H1 (cell line): ENCODE results near the gene FCRL2. TPM values are rescaled to one million over a fixed set of nuclear protein-coding genes. Genes with fewer than 3 reads are reported as not detected.

Experiments used
- CTCF ChIA-PET: fragments of 300-600 bp; sonication (Branson Sonifier 250); formaldehyde crosslinking; loops from one replicate; lab custom pipeline; 2021; ENCODE audit not compliant: partially characterized antibody; lab: Charles Lee
- POLR2A ChIA-PET: fragments of 300-600 bp; sonication (Branson Sonifier 250); formaldehyde crosslinking; loops from one replicate; lab custom pipeline; 2021; ENCODE audit warnings: inconsistent platforms; ENCODE audit not compliant: partially characterized antibody; lab: Charles Lee
- DNase-seq, 2 experiments: peaks; one replicate each; pipeline versions ENCODE4 v3.0.0 to v3.0.0-alpha.2; 2010 to 2022; ENCODE audit warnings: low spot score in 2 of 2, low read depth in 1 of 2, mixed read lengths in 1 of 2
- FAIRE-seq: peaks from 2 replicates; lab custom pipeline; 2011; peaks lifted over from hg19 to GRCh38; lab: Jason Lieb, UNC
- H2AFZ ChIP-seq: 2 replicates; pipeline ENCODE4 v1.8.1; 2012; ENCODE audit warnings: low read length, inconsistent platforms
- H2AK5ac ChIP-seq: 2 replicates; pipeline ENCODE4 v1.6.1; 2013; ENCODE audit warnings: low read depth, low read length
- H2BK120ac ChIP-seq: replicated peaks from 2 replicates; pipeline ENCODE3; 2013; ENCODE audit warnings: low read depth, low read length, inconsistent platforms
- H2BK12ac ChIP-seq: 2 replicates; pipeline ENCODE4 v1.6.1; 2013; ENCODE audit warnings: low read depth, low read length
- H2BK15ac ChIP-seq: 2 replicates; pipeline ENCODE4 v1.6.1; 2013; ENCODE audit warnings: low read length
- H2BK20ac ChIP-seq: 2 replicates; pipeline ENCODE4 v1.6.1; 2013; ENCODE audit warnings: low read length
- H2BK5ac ChIP-seq: 2 replicates; pipeline ENCODE4 v1.6.1; 2013; ENCODE audit warnings: low read depth, low read length
- H3K14ac ChIP-seq: 2 replicates; pipeline ENCODE4 v1.6.1; 2013; ENCODE audit warnings: inconsistent platforms; ENCODE audit not compliant: insufficient read length
- H3K18ac ChIP-seq: 2 replicates; pipeline ENCODE4 v1.6.1; 2013; ENCODE audit warnings: low read length; ENCODE audit errors: extremely low read depth
- H3K23ac ChIP-seq: 2 replicates; pipeline ENCODE4 v1.6.1; 2013; ENCODE audit warnings: inconsistent platforms; ENCODE audit not compliant: insufficient read length
- H3K23me2 ChIP-seq: 2 replicates; pipeline ENCODE4 v1.6.1; 2013; ENCODE audit warnings: low read depth, low read length
- H3K27ac ChIP-seq: 2 replicates; pipeline ENCODE4 v1.6.1; 2011; ENCODE audit warnings: low read depth, low read length, inconsistent platforms
- H3K27me3 ChIP-seq, 4 experiments: replicated peaks in 1 of 4; 1 replicate in 1 of 4; 2 replicates in 3 of 4; pipeline versions ENCODE4 v1.6.1 to v1.8.1; 2011 to 2013; ENCODE audit warnings: low read length in 3 of 4, mild to moderate bottlenecking in 3 of 4, inconsistent platforms in 2 of 4, mixed read lengths in 2 of 4, moderate library complexity in 1 of 4; ENCODE audit not compliant: control insufficient read depth in 3 of 4, insufficient read depth in 3 of 4; ENCODE audit errors: extremely low read depth in 1 of 4
- H3K36me3 ChIP-seq, 4 experiments: 2 replicates each; pipeline versions ENCODE4 v1.6.1 to v1.8.1; 2011 to 2013; ENCODE audit warnings: mild to moderate bottlenecking in 4 of 4, low read length in 3 of 4, moderate library complexity in 2 of 4, control low read depth in 1 of 4, inconsistent platforms in 1 of 4; ENCODE audit not compliant: insufficient read depth in 4 of 4, control insufficient read depth in 2 of 4
- H3K4ac ChIP-seq: replicated peaks from 2 replicates; pipeline ENCODE3; 2013; ENCODE audit warnings: low read length, low read depth, mixed read lengths, inconsistent platforms; ENCODE audit not compliant: insufficient read length
- H3K4me1 ChIP-seq, 4 experiments: replicated peaks in 1 of 4; 1 replicate in 1 of 4; 2 replicates in 3 of 4; pipeline versions ENCODE4 v1.6.1 to v1.8.1; 2011 to 2013; ENCODE audit warnings: low read length in 3 of 4, inconsistent platforms in 2 of 4, mixed read lengths in 1 of 4; ENCODE audit not compliant: insufficient read depth in 4 of 4, control insufficient read depth in 3 of 4
- H3K4me2 ChIP-seq, 2 experiments: 2 replicates each; pipeline versions ENCODE4 v1.6.1 to v1.8.1; 2011 to 2013; ENCODE audit warnings: low read depth in 2 of 2, low read length in 2 of 2, control low read depth in 1 of 2, inconsistent platforms in 1 of 2, mild to moderate bottlenecking in 1 of 2; ENCODE audit not compliant: insufficient read depth in 1 of 2
- H3K4me3 ChIP-seq, 4 experiments: fragments of 200-600, 300-600 bp in 1 of 4; sonication (generic), shearing (Covaris generic), sonication (Bioruptor Twin) in 1 of 4; 2 replicates each; pipeline versions ENCODE4 v1.5.1 to v1.8.1; 2011 to 2016; ENCODE audit warnings: low read length in 4 of 4, low read depth in 3 of 4, control low read depth in 2 of 4, inconsistent platforms in 2 of 4, mild to moderate bottlenecking in 2 of 4, mixed read lengths in 1 of 4, moderate library complexity in 1 of 4; ENCODE audit not compliant: insufficient read depth in 2 of 4; ENCODE audit errors: extremely low read depth in 1 of 4
- H3K56ac ChIP-seq: replicated peaks from 2 replicates; pipeline ENCODE3; 2013; ENCODE audit warnings: low read depth, mild to moderate bottlenecking, mixed read lengths, low read length, inconsistent platforms; ENCODE audit not compliant: insufficient read length
- H3K79me1 ChIP-seq: 2 replicates; pipeline ENCODE4 v1.6.1; 2013; ENCODE audit warnings: low read depth, low read length, control low read depth
- H3K79me2 ChIP-seq, 2 experiments: 2 replicates each; pipeline versions ENCODE4 v1.6.1 to v1.8.1; 2012 to 2013; ENCODE audit warnings: low read length in 2 of 2, mild to moderate bottlenecking in 2 of 2, inconsistent platforms in 1 of 2; ENCODE audit not compliant: insufficient read depth in 2 of 2, control insufficient read depth in 1 of 2
- H3K9ac ChIP-seq, 4 experiments: replicated peaks in 1 of 4; 1 replicate in 1 of 4; 2 replicates in 3 of 4; pipeline versions ENCODE4 v1.6.1 to v1.8.1; 2011 to 2013; ENCODE audit warnings: low read depth in 3 of 4, low read length in 3 of 4, control low read depth in 2 of 4, mild to moderate bottlenecking in 2 of 4, moderate library complexity in 2 of 4, inconsistent platforms in 1 of 4; ENCODE audit errors: extremely low read depth in 1 of 4
- H3K9me3 ChIP-seq, 2 experiments: 2 replicates each; pipeline versions ENCODE4 v1.6.1 to v1.8.1; 2012 to 2013; ENCODE audit warnings: mild to moderate bottlenecking in 2 of 2, moderate library complexity in 2 of 2, control low read depth in 1 of 2, inconsistent platforms in 1 of 2, low read depth in 1 of 2, low read length in 1 of 2, mixed read lengths in 1 of 2; ENCODE audit not compliant: insufficient read depth in 2 of 2
- H4K20me1 ChIP-seq, 2 experiments: replicated peaks in 1 of 2; 2 replicates each; pipeline versions ENCODE3 to v1.8.1; 2011 to 2013; ENCODE audit warnings: inconsistent platforms in 2 of 2, low read length in 2 of 2, mild to moderate bottlenecking in 1 of 2; ENCODE audit not compliant: insufficient read depth in 2 of 2, control insufficient read depth in 1 of 2
- H4K5ac ChIP-seq: 2 replicates; pipeline ENCODE4 v1.6.1; 2013; ENCODE audit warnings: low read length, low read depth, mixed read lengths, inconsistent platforms; ENCODE audit not compliant: insufficient read length
- H4K8ac ChIP-seq: 2 replicates; pipeline ENCODE4 v1.8.0; 2013; ENCODE audit warnings: mild to moderate bottlenecking, moderate library complexity, low read length, inconsistent platforms; ENCODE audit not compliant: insufficient read depth; ENCODE audit errors: extremely low read depth
- H4K91ac ChIP-seq: replicated peaks from 2 replicates; pipeline ENCODE3; 2013; ENCODE audit warnings: low read length, mixed read lengths, inconsistent platforms; ENCODE audit not compliant: insufficient read length
- CHD1 ChIP-seq: IDR thresholded peaks from 2 replicates; pipeline ENCODE4 v1.6.1; 2012; ENCODE audit warnings: low read depth, low read length, improper control_type of control experiment
- CHD2 ChIP-seq: IDR thresholded peaks from 2 replicates; pipeline ENCODE4 v1.6.1; 2012; ENCODE audit warnings: low read length, improper control_type of control experiment
- HDAC6 ChIP-seq: IDR thresholded peaks from one replicate; pipeline ENCODE4 v1.7.1; 2012; ENCODE audit warnings: low read depth, mild to moderate bottlenecking, inconsistent platforms, low read length, moderate library complexity
- POLR2AphosphoS5 ChIP-seq: IDR thresholded peaks from 2 replicates; pipeline ENCODE4 v1.6.1; 2011; ENCODE audit warnings: low read depth, low read length
- SIRT6 ChIP-seq: IDR thresholded peaks from one replicate; pipeline ENCODE4 v1.7.1; 2012; ENCODE audit warnings: low read length, inconsistent platforms
- SP2 ChIP-seq: IDR thresholded peaks from 2 replicates; pipeline ENCODE4 v1.6.1; 2012; ENCODE audit warnings: mild to moderate bottlenecking, low read length, inconsistent platforms
- YY1 ChIP-seq: IDR thresholded peaks from 2 replicates; pipeline ENCODE4 v1.6.1; 2011; ENCODE audit warnings: low read depth, mild to moderate bottlenecking, low read length
- WGBS, 2 experiments: shearing (Covaris generic) in 1 of 2; methylation state at CpG; one replicate each; pipeline versions ENCODE4 v1.1.6 to v1.1.7; 2013 to 2015; ENCODE audit warnings: low lambda C conversion rate in 2 of 2, mixed read lengths in 2 of 2, inconsistent platforms in 1 of 2, low coverage in 1 of 2, missing lambda C conversion rate in 1 of 2; ENCODE audit not compliant: insufficient replicate concordance in 2 of 2, insufficient coverage in 1 of 2, insufficient read length in 1 of 2; ENCODE audit errors: extremely low coverage in 1 of 2, missing lambda C conversion rate in 1 of 2; 5-methylcytosine and 5-hydroxymethylcytosine counted together
- polyA plus RNA-seq, 7 experiments: library from polyadenylated mRNA; depleted of rRNA in 3 of 7; stranded (reverse) in 5 of 7; unstranded in 2 of 7; fragments of >200 nt in 5 of 7; fragments of 200-250 nt in 2 of 7; gene quantifications; 1 replicate in 5 of 7; 2 replicates in 1 of 7; 4 replicates in 1 of 7; pipeline versions ENCODE4 v1.2.1 to v1.2.3, GENCODE V29; 2011 to 2013; ENCODE audit warnings: missing spikeins in 2 of 7, mixed read lengths in 2 of 7
- total RNA-seq: library from RNA; stranded (reverse); fragmentation: NEBNext Ultra II Directional; extraction: Animal tissue kit (Norgen Biotek cat#: 25700); gene quantifications from 2 replicates; pipeline ENCODE4 v1.2.1, GENCODE V29; 2021
- TF ChIP-seq, protein P1 (sequence below): IDR thresholded peaks from 2 replicates; pipeline ENCODE4 v1.6.1; 2011; ENCODE audit warnings: low read depth, mild to moderate bottlenecking, low read length; ENCODE audit not compliant: insufficient read depth

FCRL2 gene
- total and polyA plus RNA-seq, 2 of the 8 experiments (the other 6 are each of a cell fraction or from before 2014, with no cell fraction given): not detected

DNA sequence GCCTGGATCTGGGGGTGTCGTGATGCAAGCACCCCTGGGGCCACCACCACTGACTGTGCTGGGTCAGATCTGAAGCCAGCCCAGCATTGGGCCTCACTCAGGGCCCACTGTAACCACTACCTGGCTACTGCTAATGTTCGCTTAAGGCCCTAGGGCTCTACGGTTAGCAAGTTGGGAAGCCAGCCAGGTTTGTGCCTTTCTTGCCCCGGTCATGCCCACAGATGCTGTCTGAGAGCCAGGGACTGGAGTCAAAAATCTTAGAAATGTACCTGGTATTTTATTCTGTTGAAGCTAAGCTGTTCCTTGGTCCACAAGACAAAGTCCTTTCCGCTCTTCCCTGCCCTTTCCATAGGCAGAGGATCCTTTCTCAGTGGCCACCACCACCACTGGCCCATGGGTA is 61.2 kb downstream of the FCRL2 start:
- ChIA-PET POLR2A (no interaction called here), CTCF (no interaction called here)
- Histone ChIP-seq H4K20me1 (no peaks in the 10 kb centered on the region), H3K23ac (no peak overlapping the region), H2BK120ac (no peak overlapping the region), H2BK20ac (no peak overlapping the region), H3K4me2 (no peak overlapping the region), H3K27me3 (no peaks in the 10 kb centered on the region), H3K14ac (no peak overlapping the region), H3K36me3 (no peaks in the 10 kb centered on the region; a peak in 1 of 8 replicates), H4K5ac (no peak overlapping the region), H3K27ac (no peak overlapping the region), H2AK5ac (no peak overlapping the region), H4K91ac (no peak overlapping the region), H3K9ac (no peak overlapping the region), H4K8ac (no peak overlapping the region), H3K9me3 (peaks cover under 1% of the 10 kb centered on the region in 2 experiments; a peak in 1 of 4 replicates), H3K79me1 (no peaks in the 10 kb centered on the region), H3K56ac (no peak overlapping the region), H3K79me2 (no peaks in the 10 kb centered on the region), H3K23me2 (no peaks in the 10 kb centered on the region), H3K18ac (no peak overlapping the region), H3K4me1 (no peaks in the 10 kb centered on the region), H2BK5ac (no peak overlapping the region), H2AFZ (no peak overlapping the region), H2BK12ac (no peak overlapping the region), H3K4ac (no peak overlapping the region), H3K4me3 (no peak overlapping the region), H2BK15ac (no peak overlapping the region)
- TF ChIP-seq HDAC6 (no peak), CHD2 (no peak), POLR2AphosphoS5 (no peak), YY1 (no peak), SIRT6 (no peak), CHD1 (no peak), SP2 (no peak)
- TF ChIP-seq, protein P1, sequence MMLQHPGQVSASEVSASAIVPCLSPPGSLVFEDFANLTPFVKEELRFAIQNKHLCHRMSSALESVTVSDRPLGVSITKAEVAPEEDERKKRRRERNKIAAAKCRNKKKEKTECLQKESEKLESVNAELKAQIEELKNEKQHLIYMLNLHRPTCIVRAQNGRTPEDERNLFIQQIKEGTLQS: no peak
- DNase-seq: no peak
- FAIRE-seq: no peak
- WGBS, 2 experiments: 97% methylated on average over 5 of the region's 5 CpGs; no CpG with 5 or more reads in 1 of the 2 experiments
